ENCODE data around the gene PTPN4. TPM values are rescaled to one million over a fixed set of nuclear protein-coding genes. Genes with fewer than 3 reads are reported as not detected.
"Not testable (repeated sequence)": the region's sequence is repeated elsewhere in the genome, so short reads cannot be mapped to it uniquely, and the experiment has no call there.

The PTPN4 gene
- total RNA-seq, 1 donor from 2014 or later: 45.9 TPM

DNA sequence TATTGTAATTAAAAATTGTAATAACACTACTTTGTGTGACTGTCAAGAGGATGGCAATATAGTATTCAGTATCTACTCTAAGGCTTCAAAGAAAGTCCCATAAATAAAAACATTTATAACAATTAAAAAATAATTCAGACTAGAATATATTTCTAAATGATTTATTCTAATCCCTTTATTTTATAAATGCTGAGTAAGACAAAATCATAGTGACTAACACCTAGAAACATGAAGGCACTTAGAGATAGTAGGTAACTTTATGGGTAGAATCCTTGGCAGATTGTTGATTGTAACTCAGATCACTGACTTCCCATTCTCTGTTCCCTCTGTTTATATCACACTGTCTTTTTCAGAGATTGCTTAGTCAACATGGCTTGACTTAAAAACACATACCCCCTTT, 174.6 kb downstream of the PTPN4 start:
- DNase-seq (ENCODE audit: low spot score): no peak

DNA sequence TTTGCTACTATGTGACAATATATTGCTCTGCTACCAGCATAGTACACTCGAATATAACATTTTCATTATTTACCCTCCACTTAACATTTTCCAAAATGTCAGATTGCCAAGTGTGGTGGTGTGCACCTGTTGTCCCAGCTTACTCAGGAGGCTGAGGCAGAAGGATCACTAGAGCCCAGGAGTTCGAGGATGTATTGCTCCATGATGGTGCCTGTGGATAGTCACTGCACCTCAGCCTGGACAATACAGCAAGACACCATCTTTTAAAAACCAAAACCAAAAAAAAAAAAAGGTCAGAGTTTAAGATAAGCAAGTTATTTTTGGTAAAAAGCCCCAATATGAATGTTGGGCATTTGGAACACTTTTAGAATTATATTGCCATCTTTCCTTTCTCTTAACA, 178.0 kb downstream of the PTPN4 start:
- DNase-seq (ENCODE audit: low spot score): no peak

DNA sequence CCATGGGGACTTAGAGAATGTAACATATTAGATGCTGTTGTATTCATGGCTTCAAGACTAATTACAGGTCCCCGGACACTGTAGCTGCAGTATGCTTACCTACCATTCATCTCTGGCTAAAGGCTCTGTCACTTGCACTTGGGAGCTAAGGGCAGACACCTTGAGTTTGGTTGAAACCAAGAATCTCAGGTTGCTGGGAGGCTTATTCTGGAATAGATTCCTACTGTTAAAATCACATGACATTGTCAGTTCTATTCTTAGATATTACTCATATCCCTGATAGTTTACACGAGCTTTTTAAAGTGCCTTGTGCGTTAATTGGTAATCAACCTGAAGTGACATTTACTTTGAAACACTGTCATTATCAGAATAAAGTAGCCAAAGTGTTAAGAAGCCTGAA, 180.2 kb downstream of the PTPN4 start:
- DNase-seq (ENCODE audit: low spot score): no peak

DNA sequence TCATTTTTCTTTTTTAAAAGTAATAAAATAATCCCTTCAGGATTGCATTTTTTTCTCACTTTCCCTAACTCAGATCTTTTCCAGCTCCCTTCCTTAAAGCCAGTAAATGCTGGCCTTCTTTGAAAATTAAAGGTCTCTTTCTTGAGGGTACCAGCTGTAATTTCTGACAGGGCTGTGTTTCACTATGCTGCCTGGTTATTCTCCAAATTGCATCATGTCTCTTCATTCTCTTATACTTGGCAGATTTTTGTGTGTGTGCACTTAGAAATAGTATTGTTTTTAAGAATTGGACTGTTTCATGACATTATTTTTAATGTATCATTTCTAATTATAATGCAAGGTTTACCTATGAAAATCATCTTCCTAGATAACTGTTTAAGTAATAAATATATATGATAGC, 181.1 kb downstream of the PTPN4 start:
- no peak for DNase-seq (ENCODE audit: low spot score)

DNA sequence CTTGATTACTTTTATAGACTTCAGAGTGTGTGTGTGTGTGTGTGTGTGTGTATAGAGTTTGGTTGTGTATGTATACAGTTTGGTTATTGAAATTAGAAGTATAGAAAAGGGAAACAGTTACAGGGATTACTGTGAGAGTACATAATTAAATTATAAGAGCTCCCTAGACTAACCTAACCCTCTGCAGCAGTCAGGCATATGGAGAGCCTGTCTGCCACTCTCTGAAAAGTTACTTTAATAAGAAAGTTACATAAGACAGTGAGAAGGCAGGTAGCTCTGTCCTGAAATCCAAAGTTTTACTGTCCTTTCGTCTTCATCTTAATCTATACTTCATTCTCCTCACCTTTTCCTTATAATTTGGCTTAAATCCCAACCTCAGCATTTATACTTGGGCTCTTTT, 181.7 kb downstream of the PTPN4 start:
- DNase-seq (ENCODE audit: low spot score): no peak

DNA sequence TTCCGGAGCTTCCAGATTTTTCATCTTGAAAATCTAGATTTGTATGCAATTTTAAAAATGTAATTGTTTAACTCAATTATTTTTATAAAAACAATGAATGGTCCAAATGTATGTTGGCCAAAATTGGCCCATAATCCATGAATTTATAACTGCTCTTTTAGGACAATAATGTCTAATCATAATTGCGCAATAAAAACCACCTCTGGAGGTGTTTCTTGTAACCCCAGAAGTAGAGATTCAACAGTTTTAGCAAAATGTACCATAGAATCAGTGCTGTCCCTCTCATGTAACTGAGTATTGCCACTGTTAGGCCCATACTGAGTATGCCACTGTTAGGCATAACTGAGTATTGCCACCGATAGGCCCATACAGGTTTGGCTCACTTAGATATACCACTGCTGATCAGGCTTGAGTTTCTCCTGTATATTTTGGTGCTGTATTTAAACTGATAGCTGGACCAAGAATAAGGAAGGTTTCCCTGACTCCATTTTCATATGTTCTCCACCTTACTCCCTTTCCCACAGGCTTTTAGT, 182.3 kb downstream of the PTPN4 start:
- no peak for DNase-seq (ENCODE audit: low spot score)

DNA sequence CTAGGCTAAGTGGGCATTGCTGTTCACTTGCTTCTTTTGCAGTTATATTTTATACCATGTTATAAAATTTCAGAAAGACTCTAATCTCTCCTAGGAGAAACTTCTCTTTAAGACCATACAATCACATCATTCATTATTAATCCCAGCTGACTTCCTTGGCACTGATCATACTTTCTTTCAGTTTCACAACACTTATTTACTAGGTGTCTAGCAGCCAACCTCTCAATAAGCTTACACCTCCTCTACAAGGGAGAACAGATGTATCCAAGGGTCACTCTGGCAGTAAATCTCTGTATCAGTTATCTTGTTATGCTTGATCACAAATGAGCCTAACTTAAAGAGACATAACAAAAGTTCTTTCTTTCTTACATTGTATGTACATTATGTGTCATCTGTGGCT, 183.3 kb downstream of the PTPN4 start:
- DNase-seq (ENCODE audit: low spot score): no peak

DNA sequence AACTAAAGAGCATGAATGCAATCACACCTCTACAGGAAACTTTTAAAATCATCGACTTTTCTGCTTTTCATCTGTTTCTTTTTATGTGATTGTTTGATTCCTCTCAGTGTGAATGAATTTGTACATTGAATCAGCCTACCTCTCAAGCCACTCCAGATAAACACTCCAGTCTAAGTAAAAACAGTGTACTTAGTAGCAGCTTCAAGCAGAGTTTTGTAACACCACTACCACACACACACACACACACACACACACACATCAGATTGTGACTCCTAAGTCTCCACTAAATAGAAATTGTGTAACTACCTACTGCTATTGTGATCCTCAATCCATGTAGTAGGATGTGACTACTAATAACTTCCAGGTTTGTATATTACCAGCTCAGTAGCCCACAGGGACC, 187.8 kb downstream of the PTPN4 start:
- no peak for DNase-seq (ENCODE audit: low spot score)

DNA sequence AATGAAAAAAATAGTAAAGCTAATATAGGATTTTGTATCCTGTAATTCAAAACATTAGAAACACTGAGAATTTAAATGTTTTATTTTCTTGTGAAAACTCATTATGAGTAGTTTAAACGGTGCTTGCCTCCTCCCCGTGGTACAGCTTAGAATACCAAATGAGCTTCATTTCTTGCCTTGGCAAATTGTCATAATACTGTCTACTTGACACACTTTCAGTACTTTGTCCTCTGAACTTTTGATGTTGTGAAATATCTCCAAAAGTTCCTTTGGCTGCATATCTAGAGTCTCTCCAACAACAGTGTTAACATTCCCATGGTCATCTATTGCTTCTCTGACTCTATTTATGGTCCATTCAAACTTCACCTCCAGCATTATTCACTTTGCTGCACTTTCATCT, 191.2 kb downstream of the PTPN4 start:
- no peak for DNase-seq (ENCODE audit: low spot score)

DNA sequence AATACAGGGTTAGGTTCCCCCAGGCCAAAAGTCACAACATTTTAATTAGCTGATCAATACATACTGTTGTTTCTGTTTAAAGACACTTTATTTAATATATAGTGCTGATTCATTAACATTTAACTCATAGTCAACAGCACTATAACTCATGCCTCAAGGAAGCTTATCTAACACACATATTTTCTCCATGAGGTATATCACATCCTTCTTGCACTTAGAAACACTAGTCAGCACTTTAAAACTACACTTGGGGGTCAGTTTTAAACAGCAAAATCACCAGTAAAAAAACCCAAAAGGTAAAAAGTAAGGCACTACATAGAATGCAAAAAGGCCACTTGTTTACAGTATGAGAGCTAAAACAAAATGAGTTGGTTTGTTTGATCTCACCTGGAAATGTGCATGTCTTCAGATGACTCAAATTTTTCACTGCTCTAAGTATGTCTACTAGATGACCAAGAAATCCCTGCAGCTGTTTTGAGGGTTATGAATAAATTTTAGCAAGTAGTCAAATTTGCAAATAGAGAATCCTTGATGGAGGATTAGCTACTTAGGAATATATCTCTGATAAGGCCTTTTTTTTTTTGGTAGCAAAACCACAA, 199.0 kb downstream of the PTPN4 start:
- DNase-seq (ENCODE audit: low spot score): no peak

DNA sequence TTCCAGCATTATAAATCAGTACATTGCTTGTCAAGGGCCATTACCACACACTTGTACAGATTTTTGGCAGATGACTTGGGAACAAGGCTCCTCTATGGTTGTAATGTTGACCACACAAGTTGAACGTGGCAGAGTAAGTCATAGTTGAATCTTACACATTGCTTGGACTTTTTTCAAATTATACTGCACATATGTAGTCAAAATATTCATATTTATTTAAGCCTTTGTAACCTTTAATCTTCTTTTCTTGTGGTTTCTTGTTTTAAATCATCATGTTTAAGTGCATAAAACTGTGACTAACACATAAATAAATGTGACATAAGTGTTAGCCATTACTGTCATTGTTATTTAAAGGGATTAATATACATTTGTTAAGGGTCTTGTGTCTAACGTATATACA, 201.1 kb downstream of the PTPN4 start:
- no peak for DNase-seq (ENCODE audit: low spot score)

DNA sequence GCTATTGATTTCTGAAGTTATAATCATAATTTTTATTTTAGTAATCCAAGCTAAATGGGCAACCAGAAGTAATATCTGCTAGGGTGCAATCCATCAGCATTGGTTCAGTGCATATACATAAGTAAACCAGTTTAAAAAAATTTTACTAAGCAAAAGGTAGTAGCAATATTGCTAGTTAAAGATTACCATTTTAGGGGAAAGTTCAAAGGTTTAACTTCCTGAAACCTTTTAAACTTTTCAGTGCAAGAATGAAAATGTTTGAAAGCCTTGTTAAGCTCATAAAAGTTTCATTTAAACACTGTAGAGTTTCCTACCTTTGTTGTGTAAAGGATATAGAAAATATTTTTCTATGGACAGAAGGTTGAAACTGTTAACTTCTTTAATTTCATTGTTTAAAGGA, 222.2 kb downstream of the PTPN4 start:
- no peak for DNase-seq (ENCODE audit: low spot score)

DNA sequence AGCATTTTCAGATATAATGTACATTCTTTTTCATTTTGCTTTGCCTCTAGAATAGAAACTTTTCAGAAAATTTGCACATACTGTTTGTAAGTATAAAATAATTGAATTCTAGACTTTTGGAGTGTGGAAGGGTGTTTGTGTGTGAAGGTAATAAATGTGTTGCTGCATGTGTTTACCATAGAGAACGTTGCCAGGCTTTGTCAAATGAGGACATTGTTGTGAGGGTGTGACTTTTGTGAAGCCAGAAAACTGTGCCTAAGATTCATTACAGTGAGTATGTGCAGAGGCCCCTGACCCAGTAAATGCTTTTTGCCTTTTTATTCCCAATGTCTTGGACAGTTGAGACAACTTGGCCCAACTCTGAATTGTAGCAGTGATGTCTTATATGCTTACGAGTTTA, 222.8 kb downstream of the PTPN4 start:
- no peak for DNase-seq (ENCODE audit: low spot score)

DNA sequence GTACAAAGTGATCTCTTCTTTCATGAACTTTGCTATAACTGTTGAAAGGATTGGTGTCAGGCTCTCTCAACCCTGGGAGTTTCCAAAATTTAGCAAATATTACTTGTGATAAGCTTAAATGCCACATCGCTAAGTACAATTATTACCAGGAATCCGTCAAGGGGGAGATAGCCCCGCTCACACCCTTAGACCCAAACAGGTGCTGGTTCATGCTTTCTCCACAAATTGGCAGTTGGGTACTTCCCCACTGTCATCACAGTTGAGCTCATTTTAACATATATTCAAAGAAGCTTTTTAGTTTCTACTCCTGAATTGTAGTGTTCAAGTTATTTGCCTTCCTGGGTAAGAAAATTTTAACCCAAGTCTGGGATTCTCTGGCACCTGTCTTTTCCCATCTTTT, 223.4 kb downstream of the PTPN4 start:
- no peak for DNase-seq (ENCODE audit: low spot score)

DNA sequence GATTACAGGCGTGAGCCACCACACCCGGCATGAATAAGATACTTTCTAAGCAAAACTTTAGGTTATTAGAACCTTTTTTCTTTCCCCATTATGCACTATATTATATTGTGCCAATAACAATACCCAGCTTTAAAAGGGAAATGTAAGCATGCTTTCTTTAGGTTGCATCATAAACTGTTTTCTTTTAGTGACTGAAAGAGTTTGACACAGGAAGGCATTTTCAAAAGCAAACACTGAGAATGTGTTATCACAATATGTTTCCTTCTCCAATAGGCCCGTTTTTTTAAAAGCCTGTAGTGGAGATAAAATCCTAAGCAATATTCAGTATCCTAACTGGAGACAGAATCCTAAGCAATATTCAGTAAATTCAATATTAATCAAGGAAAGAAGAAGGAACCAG, 236.4 kb downstream of the PTPN4 start:
- no peak for DNase-seq (ENCODE audit: low spot score)

DNA sequence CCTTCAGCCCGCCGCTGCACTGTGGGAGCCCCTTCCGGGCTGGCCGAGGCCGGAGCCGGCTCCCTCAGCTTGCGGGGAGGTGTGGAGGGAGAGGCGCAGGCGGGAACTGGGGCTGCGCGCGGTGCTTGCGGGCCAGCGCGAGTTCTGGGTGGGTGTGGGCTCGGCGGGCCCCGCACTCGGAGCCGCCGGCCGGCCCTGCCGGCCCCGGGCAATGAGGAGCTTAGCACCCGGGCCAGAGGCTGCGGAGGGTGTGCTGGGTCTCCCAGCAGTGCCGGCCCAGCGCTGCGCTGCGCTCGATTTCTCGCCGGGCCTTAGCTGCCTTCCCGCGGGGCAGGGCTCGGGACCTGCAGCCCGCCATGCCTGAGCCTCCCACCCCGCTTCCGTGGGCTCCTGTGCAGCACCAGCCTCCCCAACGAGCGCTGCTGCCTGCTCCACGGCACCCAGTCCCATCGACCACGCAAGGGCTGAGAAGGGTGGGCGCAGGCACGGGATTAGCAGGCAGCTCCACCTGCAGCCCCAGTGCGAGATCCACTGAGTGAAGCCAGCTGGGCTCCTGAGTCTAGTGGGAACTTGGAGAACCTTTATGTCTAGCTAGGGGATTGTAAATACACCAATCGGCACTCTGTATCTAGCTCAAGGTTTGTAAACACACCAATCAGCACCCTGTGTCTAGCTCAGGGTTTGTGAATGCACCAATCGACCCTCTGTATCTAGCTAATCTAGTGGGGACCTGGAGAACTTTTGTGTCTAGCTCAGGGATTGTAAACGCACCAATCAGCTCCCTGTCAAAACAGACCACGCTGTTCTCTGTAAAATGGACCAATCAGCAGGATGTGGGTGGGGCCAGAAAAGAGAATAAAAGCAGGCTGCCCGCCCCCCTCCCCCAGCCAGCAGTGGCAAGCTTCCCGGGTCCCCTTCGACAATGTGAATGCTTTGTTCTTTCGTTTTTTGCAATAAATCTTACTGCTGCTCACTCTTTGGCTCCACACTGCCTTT, 237.5 kb downstream of the PTPN4 start:
- not testable (repeated sequence) for DNase-seq (ENCODE audit: low spot score)

DNA sequence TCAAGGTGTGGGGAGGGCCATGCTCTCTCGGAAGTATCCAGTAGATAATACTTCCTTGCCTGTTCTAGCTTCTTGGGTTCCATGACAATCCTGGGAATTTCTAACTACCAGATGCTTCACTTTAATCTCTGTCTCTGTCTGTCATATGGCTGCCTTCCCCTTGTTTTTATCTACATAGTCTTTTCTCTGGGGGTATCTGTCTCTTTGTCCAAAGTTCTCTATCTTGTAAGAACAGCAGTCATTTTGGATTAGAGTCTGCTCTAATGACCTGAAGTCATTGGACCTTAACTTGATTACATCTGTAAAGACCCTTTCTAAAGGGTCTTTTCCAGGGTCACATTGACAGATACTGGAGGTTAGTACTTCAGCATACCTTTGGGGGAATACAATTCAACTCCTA, 241.7 kb downstream of the PTPN4 start:
- no peak for DNase-seq (ENCODE audit: low spot score)

DNA sequence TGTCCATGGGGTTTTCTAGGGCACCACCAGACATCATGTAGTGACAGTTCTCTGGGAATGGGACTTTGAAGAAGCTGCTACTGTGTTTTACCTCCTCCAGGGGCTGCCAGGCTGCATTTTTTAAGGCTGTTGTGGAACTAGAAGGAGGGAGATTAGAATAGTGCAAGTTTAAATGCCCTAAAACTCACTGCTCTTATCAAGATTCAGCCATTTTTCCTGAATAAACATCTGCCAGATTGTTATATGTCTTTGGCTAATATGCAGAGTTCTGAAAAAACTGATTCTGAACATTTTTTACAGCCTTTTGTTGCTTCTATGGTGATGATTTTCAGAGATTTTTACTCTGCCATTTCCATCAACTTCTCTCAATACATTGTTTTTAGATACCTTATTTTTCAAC, 244.5 kb downstream of the PTPN4 start:
- DNase-seq (ENCODE audit: low spot score): no peak

DNA sequence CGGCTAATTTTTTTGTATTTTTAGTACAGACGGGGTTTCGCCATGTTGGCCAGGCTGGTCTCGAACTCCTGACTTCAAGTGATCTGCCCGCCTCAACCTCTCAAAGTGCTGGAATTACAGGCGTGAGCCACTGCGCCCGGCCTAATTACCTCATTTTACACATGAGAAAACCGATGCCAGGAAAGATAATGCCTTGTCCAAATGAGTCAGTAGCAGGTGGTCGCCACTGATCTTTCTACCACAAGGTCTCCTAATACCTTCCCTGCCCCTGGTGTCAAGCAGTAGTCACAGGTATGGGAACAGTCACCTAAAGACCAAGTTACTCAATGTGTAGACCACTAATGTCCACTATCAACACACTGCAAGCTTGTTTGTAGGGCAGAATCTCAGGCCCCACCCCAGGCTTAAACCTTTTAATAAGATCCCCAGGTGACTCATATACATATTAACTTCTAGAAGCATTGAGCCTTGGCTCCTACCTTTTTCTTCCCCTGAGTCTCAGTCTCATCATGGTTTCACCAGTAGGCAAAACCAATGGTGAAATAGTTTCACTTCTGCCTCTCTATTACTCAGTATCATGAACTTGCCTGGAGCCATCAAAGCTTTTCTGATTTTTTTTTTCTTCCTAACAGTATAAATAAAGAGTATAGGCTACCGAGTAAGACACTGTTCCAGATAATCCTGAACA, 246.3 kb downstream of the PTPN4 start:
- DNase-seq (ENCODE audit: low spot score): no peak

DNA sequence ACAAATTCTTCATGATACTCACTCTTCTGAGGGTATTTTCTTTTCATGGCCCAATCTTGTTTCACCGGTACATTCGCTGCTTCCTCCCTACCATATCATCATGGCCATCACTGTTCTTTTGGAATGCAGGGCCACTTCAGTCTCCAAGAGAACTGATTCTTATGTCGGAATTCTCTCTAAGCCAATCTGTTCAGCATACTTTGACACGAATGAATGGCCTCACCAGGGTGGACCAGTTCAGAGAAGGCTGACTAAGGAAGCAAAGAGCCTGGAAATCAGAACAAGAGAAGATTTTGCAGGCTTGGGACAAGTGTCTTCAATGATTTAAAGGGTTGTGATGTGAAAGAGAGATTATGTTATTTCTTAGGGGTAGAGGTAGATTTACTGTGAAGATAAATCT, 248.1 kb downstream of the PTPN4 start:
- DNase-seq (ENCODE audit: low spot score): no peak

DNA sequence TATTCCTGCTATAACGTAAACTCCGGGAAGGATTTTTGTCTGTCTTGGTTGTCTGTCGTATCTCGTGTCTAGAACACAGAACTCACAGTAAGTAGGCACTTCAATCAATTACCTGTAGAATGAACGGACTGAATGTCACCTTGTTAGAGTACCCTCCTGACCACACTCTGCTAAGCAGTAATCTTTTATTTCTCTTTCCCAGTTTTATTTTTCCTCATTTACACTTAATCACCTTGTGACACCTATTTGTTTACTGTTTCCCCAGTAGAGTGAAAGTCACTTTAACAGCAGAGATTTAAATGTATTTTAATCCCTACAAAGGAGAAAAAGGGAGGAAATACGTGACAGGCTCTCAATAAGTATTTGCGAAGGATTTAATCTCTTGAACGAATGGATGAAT, 252.6 kb downstream of the PTPN4 start:
- DNase-seq (ENCODE audit: low spot score): no peak
